Vagina (tissue), 2 donors: ENCODE results near the gene PXDN.

ENCODE experiments used
- POLR2A ChIP-seq, 2 donors: fragments of 450-650 bp; IDR thresholded peaks; one replicate each; pipeline ENCODE4 v1.6.1; 2017; ENCODE audit warnings: antibody characterized with exemption in 2 of 2, mild to moderate bottlenecking in 2 of 2, moderate library complexity in 2 of 2
- POLR2AphosphoS5 ChIP-seq, 2 donors: sonication (generic); formaldehyde crosslinking; IDR thresholded peaks; one replicate each; pipeline ENCODE4 v1.9.0; 2017; ENCODE audit warnings: antibody characterized with exemption in 2 of 2, mild to moderate bottlenecking in 2 of 2, low read depth in 1 of 2; ENCODE audit not compliant: insufficient read depth in 1 of 2
- TF ChIP-seq, protein P1 (sequence below), 3 experiments: fragments of 450-650 bp in 2 of 3; fragments of 200-600 bp in 1 of 3; sonication (generic) in 1 of 3; IDR thresholded peaks; one replicate each; pipeline ENCODE4 v1.5.1; 2017 to 2019; ENCODE audit warnings: antibody characterized with exemption in 3 of 3, mild to moderate bottlenecking in 2 of 3, moderate library complexity in 2 of 3

DNA sequence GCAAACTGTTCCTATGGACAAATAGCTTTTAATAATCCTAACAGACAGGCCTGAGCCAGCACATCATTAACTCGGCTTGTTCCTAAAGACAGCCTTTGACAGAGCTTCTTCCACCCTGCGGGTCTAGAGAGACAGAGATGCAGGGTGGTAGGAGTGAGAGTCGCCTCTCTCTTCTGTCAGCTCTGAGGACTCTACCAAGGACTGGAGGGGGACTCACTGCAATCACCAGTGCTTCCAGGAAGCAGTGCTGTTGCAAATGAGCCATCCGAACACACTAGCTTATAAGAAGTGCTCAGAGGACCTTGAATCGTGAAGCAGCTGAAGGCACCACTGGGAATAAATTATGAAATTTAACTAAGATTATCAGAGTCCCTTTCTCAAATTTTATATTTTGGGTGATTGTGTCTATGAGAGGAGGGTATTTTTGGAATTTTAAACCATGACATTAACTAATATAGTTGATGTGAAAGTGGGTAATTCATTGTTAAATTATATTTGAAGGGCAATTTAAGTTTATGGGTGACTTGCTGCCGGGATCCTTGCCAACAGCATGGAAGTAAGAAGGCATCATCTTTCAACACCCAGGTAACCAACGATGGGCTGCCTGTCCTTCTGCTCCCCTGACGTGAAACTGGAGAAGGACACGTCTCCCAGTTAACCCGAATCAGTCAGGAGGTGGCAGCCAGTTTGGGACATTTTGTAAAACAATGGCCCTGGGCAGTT is 43.6 kb upstream of the PXDN start:
- TF ChIP-seq, protein P1, sequence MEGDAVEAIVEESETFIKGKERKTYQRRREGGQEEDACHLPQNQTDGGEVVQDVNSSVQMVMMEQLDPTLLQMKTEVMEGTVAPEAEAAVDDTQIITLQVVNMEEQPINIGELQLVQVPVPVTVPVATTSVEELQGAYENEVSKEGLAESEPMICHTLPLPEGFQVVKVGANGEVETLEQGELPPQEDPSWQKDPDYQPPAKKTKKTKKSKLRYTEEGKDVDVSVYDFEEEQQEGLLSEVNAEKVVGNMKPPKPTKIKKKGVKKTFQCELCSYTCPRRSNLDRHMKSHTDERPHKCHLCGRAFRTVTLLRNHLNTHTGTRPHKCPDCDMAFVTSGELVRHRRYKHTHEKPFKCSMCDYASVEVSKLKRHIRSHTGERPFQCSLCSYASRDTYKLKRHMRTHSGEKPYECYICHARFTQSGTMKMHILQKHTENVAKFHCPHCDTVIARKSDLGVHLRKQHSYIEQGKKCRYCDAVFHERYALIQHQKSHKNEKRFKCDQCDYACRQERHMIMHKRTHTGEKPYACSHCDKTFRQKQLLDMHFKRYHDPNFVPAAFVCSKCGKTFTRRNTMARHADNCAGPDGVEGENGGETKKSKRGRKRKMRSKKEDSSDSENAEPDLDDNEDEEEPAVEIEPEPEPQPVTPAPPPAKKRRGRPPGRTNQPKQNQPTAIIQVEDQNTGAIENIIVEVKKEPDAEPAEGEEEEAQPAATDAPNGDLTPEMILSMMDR (IDR thresholded peaks at IDR 0.05), result no peak
- TF ChIP-seq POLR2A (IDR thresholded peaks at IDR 0.05) (no peak), POLR2AphosphoS5 (IDR thresholded peaks at IDR 0.05; ENCODE audit: insufficient read depth in 1 of 2, low read depth in 1 of 2) (no peak)
